PC-3 (cell line): ENCODE results near the gene FGD3.

Experiments used
- EZH2 ChIP-seq: fragments of 300-600 bp; sonication (generic); IDR thresholded peaks from one replicate; pipeline ENCODE4 v1.6.1; 2017; ENCODE audit warnings: antibody characterized with exemption, mild to moderate bottlenecking, low read length; ENCODE audit not compliant: unreplicated experiment
- EZH2phosphoT487 ChIP-seq: fragments of 300-600 bp; sonication (generic); IDR thresholded peaks from 2 replicates; pipeline ENCODE4 v1.6.1; 2018; ENCODE audit warnings: mild to moderate bottlenecking, antibody characterized with exemption, low read length, borderline replicate concordance
- TF ChIP-seq, protein P1 (sequence below): fragments of 300-600 bp; sonication (generic); conservative IDR thresholded peaks from 2 replicates; pipeline ENCODE4 v1.5.1; 2017; ENCODE audit warnings: antibody characterized with exemption, low read depth, mild to moderate bottlenecking, low read length

DNA sequence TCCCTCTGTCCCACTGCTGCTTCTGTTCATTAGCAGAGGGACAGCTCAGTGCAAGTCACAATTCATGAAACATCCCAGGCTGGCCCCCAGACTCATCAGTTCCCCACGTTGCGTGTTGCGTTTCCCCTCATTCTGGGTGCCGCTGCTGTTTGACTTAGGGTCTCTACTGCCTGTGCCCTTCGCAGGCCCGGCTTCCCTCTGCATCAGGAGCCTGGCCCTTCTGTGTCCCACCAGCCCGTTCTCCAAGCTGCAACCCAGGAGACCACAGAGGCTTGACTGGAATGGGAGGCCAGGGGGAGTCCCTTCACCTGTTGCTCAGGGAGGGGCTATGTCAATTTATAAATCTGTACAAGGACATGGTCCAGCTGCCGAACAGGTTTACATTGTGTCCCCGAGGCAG lies 57.2 kb downstream of the FGD3 start:
- TF ChIP-seq, protein P1, sequence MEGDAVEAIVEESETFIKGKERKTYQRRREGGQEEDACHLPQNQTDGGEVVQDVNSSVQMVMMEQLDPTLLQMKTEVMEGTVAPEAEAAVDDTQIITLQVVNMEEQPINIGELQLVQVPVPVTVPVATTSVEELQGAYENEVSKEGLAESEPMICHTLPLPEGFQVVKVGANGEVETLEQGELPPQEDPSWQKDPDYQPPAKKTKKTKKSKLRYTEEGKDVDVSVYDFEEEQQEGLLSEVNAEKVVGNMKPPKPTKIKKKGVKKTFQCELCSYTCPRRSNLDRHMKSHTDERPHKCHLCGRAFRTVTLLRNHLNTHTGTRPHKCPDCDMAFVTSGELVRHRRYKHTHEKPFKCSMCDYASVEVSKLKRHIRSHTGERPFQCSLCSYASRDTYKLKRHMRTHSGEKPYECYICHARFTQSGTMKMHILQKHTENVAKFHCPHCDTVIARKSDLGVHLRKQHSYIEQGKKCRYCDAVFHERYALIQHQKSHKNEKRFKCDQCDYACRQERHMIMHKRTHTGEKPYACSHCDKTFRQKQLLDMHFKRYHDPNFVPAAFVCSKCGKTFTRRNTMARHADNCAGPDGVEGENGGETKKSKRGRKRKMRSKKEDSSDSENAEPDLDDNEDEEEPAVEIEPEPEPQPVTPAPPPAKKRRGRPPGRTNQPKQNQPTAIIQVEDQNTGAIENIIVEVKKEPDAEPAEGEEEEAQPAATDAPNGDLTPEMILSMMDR: no peak
- TF ChIP-seq EZH2 (no peak), EZH2phosphoT487 (no peak)
